A549 (cell line): Measurements from ENCODE around the gene UBE2N.

Source experiments
- CEBPB ChIP-seq, 2 experiments: fragments of >200 bp in 1 of 2; sonication (Bioruptor Twin) in 1 of 2; formaldehyde crosslinking in 1 of 2; IDR thresholded peaks; 2 replicates each; pipeline ENCODE4 v1.6.1; 2012 to 2016
- CHD2 ChIP-seq: fragments of 150-350 bp; IDR thresholded peaks from 2 replicates; pipeline ENCODE4 v1.6.1; 2014; ENCODE audit warnings: low read length; ENCODE audit not compliant: partially characterized antibody
- EHMT2 ChIP-seq: fragments of 200-600 bp; sonication (generic); IDR thresholded peaks from 2 replicates; pipeline ENCODE4 v1.6.1; 2016; ENCODE audit warnings: antibody characterized with exemption, low read depth, mild to moderate bottlenecking, moderate library complexity
- JUN ChIP-seq, 2 experiments: fragments of >200 bp; sonication (Bioruptor Twin); formaldehyde crosslinking; IDR thresholded peaks; 2 replicates in 1 of 2; 3 replicates in 1 of 2; pipeline ENCODE4 v1.6.1; 2016 to 2017
- JUNB ChIP-seq: fragments of >200 bp; sonication (Bioruptor Twin); formaldehyde crosslinking; IDR thresholded peaks from 2 replicates; pipeline ENCODE4 v1.6.1; 2016
- MYC ChIP-seq: IDR thresholded peaks from 2 replicates; pipeline ENCODE4 v1.6.1; 2012; ENCODE audit warnings: mild to moderate bottlenecking, inconsistent platforms, low read length, improper control_type of control experiment, borderline replicate concordance
- NPAS2 ChIP-seq: fragments of 250-450 bp; sonication (Bioruptor Pico); IDR thresholded peaks from 2 replicates; pipeline ENCODE4 v1.8.0; 2022; ENCODE audit warnings: mild to moderate bottlenecking, moderate library complexity, borderline replicate concordance
- NR3C1 ChIP-seq: fragments of >200 bp; sonication (Bioruptor Twin); formaldehyde crosslinking; IDR thresholded peaks from 3 replicates; pipeline ENCODE4 v1.6.1; 2017
- POLR2A ChIP-seq: IDR thresholded peaks from 2 replicates; pipeline ENCODE4 v1.6.1; 2012; ENCODE audit warnings: mild to moderate bottlenecking, low read length
- POLR2AphosphoS2 ChIP-seq: conservative IDR thresholded peaks from 2 replicates; pipeline ENCODE4 v1.6.1; 2012; ENCODE audit warnings: low read length, improper control_type of control experiment, inconsistent platforms
- SMC3 ChIP-seq: fragments of >200 bp; sonication (Bioruptor Twin); formaldehyde crosslinking; IDR thresholded peaks from 3 replicates; pipeline ENCODE4 v1.6.1; 2018; ENCODE audit warnings: inconsistent platforms
- TF ChIP-seq, protein P1 (sequence below): fragments of >200 bp; sonication (Bioruptor Twin); formaldehyde crosslinking; IDR thresholded peaks from 3 replicates; pipeline ENCODE4 v1.5.1; 2016
- TF ChIP-seq, protein P2 (sequence below): fragments of 200-600 bp; sonication (generic); IDR thresholded peaks from 2 replicates; pipeline ENCODE4 v1.6.1; 2016; ENCODE audit warnings: antibody characterized with exemption, mild to moderate bottlenecking, moderate library complexity

- TF ChIP-seq POLR2A (no peak), NR3C1 (no peak), JUNB (no peak), CHD2 (no peak), SMC3 (no peak), EHMT2 (no peak), MYC (no peak), JUN (IDR thresholded peaks at IDR 0.05) (no peak), CEBPB (IDR thresholded peaks at IDR 0.05) (no peak), NPAS2 (CRISPR knock-in tag) (no peak), POLR2AphosphoS2 (no peak)
- TF ChIP-seq, protein P1, sequence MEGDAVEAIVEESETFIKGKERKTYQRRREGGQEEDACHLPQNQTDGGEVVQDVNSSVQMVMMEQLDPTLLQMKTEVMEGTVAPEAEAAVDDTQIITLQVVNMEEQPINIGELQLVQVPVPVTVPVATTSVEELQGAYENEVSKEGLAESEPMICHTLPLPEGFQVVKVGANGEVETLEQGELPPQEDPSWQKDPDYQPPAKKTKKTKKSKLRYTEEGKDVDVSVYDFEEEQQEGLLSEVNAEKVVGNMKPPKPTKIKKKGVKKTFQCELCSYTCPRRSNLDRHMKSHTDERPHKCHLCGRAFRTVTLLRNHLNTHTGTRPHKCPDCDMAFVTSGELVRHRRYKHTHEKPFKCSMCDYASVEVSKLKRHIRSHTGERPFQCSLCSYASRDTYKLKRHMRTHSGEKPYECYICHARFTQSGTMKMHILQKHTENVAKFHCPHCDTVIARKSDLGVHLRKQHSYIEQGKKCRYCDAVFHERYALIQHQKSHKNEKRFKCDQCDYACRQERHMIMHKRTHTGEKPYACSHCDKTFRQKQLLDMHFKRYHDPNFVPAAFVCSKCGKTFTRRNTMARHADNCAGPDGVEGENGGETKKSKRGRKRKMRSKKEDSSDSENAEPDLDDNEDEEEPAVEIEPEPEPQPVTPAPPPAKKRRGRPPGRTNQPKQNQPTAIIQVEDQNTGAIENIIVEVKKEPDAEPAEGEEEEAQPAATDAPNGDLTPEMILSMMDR: no peak
- TF ChIP-seq, protein P2, sequence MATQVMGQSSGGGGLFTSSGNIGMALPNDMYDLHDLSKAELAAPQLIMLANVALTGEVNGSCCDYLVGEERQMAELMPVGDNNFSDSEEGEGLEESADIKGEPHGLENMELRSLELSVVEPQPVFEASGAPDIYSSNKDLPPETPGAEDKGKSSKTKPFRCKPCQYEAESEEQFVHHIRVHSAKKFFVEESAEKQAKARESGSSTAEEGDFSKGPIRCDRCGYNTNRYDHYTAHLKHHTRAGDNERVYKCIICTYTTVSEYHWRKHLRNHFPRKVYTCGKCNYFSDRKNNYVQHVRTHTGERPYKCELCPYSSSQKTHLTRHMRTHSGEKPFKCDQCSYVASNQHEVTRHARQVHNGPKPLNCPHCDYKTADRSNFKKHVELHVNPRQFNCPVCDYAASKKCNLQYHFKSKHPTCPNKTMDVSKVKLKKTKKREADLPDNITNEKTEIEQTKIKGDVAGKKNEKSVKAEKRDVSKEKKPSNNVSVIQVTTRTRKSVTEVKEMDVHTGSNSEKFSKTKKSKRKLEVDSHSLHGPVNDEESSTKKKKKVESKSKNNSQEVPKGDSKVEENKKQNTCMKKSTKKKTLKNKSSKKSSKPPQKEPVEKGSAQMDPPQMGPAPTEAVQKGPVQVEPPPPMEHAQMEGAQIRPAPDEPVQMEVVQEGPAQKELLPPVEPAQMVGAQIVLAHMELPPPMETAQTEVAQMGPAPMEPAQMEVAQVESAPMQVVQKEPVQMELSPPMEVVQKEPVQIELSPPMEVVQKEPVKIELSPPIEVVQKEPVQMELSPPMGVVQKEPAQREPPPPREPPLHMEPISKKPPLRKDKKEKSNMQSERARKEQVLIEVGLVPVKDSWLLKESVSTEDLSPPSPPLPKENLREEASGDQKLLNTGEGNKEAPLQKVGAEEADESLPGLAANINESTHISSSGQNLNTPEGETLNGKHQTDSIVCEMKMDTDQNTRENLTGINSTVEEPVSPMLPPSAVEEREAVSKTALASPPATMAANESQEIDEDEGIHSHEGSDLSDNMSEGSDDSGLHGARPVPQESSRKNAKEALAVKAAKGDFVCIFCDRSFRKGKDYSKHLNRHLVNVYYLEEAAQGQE: no peak
Measured at GRCh38 chr12:93422050-93422449, 19.7 kb downstream of the UBE2N start.
